Measurements from ENCODE around the gene CYGB.

CYGB gene

DNA sequence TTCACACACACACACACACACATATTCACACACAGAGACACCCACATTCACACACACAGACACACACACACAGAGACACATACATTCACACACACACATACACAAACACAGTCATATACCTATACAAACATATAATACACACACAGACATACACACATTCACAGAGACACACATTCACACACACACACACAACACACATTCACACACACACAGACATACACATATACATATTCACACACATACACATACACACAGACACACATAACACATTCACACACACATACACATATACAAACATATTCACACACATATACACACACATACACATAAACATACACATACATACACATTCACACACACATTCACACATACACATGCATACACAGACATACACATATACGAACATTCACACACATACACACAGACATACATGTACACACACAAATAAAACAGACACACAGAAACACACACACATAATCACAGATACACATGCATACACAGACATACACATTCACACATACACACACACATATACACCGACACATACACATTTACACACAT, 10.2 kb upstream of the CYGB start:
- TF ChIP-seq SIN3A (IDR thresholded peaks at IDR 0.05; ENCODE audit: borderline replicate concordance, insufficient read depth, low read length) = no peak
- TF ChIP-seq FOXP2 (optimal IDR thresholded peaks at IDR 0.05; ENCODE audit: borderline replicate concordance, extremely low read depth, extremely low read length, insufficient read depth) = no peak
- TF ChIP-seq TAF1 (IDR thresholded peaks at IDR 0.05; ENCODE audit: borderline replicate concordance, insufficient read depth, low read length) = no peak
- TF ChIP-seq, protein P1, sequence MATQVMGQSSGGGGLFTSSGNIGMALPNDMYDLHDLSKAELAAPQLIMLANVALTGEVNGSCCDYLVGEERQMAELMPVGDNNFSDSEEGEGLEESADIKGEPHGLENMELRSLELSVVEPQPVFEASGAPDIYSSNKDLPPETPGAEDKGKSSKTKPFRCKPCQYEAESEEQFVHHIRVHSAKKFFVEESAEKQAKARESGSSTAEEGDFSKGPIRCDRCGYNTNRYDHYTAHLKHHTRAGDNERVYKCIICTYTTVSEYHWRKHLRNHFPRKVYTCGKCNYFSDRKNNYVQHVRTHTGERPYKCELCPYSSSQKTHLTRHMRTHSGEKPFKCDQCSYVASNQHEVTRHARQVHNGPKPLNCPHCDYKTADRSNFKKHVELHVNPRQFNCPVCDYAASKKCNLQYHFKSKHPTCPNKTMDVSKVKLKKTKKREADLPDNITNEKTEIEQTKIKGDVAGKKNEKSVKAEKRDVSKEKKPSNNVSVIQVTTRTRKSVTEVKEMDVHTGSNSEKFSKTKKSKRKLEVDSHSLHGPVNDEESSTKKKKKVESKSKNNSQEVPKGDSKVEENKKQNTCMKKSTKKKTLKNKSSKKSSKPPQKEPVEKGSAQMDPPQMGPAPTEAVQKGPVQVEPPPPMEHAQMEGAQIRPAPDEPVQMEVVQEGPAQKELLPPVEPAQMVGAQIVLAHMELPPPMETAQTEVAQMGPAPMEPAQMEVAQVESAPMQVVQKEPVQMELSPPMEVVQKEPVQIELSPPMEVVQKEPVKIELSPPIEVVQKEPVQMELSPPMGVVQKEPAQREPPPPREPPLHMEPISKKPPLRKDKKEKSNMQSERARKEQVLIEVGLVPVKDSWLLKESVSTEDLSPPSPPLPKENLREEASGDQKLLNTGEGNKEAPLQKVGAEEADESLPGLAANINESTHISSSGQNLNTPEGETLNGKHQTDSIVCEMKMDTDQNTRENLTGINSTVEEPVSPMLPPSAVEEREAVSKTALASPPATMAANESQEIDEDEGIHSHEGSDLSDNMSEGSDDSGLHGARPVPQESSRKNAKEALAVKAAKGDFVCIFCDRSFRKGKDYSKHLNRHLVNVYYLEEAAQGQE (IDR thresholded peaks at IDR 0.05; ENCODE audit: insufficient read depth in 1 of 2, low read depth in 2 of 2, low read length in 2 of 2) = no peak
- no peak for TF ChIP-seq POLR2AphosphoS5 (IDR thresholded peaks at IDR 0.05; ENCODE audit: low read depth, low read length)

DNA sequence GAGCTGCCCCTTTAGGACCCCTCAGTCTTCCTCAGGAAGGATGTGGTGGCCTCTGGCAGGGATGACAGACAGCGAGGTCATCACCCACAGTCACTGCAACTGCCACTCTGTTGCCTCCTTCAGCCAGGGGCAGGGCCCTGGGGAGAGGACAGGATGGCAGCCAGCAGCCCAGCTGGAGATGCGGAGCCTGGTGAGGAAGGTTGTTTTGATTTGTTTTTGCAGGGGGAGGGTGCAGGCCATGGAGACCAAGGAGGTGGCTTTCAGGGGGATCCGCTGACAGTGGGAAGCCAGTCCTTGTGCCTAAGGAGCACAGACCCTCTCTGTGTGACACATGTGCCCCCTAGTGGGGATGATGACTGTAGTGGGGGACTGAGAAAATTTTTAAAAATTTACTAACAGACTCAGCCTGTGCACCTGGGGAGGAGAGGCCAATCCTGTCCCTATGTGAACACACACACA, 9.7 kb upstream of the CYGB start:
- TF ChIP-seq, protein P1 (IDR thresholded peaks at IDR 0.05; ENCODE audit: insufficient read depth in 1 of 2, low read depth in 2 of 2, low read length in 2 of 2) = no peak
- no peak for TF ChIP-seq FOXP2 (optimal IDR thresholded peaks at IDR 0.05; ENCODE audit: borderline replicate concordance, extremely low read depth, extremely low read length, insufficient read depth)

DNA sequence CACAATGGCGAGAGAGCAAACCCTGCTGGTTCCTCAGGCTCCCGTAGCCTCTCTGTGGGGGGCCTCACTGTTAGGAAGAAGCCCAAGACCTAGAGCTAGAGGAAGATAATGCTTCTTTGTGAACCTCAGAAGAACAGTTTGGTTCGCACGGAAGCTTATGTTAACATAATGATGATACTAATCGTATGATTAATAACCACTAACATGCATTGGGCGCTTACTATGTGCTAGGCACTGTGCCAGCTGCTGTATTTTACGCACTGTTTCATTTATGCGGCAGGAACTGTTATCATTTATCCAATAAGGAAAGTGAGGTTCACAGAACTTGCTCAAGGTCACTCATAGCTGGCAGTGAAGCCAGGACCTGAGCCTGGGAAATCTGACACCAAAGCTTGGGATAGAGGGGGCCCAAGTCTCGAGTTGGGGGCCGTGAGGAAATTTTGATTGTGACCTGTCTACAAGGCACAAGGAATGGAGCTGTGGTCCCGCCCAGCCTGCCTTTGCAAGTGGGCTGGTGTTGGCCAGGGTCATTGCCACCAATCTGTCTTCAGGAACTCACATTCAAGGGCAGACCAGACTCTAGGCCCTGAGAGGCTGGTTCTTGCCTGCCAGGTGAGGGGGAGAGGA, 9.2 kb upstream of the CYGB start:
- TF ChIP-seq, protein P1 (IDR thresholded peaks at IDR 0.05; ENCODE audit: insufficient read depth in 1 of 2, low read depth in 2 of 2, low read length in 2 of 2) = no peak
- TF ChIP-seq SIN3A (IDR thresholded peaks at IDR 0.05; ENCODE audit: borderline replicate concordance, insufficient read depth, low read length) (no peak), TAF1 (IDR thresholded peaks at IDR 0.05; ENCODE audit: borderline replicate concordance, insufficient read depth, low read length) (no peak), FOXP2 (optimal IDR thresholded peaks at IDR 0.05; ENCODE audit: borderline replicate concordance, extremely low read depth, extremely low read length, insufficient read depth) (no peak)

DNA sequence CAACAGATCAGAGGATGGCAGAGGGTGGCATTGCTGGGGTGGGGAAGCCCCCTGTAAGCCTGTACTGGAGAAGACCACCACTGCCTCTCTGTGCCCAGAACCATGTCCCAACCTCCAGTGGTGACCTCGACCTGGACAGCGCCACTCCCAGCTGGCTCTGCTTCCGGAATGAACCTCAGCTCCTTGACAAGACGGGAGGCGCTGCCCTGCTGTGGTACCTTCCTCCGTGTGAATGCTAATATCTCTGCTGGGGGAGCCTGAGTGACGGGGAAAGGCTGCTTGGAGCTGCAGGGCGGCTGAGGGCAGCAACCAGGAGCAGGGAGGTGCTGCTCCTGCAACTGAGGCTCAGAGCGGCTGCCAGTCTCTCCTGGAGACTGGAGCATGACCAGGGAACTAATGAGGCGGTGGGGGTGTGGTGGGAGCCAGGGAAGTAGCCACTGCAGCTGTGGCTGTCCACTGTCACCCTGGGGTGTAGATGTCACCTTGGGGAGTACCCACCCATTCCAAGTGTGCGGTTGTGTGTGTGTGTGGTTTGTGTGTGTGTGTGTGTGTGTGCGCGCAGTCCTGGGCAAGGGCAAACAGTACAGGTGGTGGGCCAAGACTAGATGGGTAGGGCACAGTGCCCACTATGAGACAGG, 8.5 kb upstream of the CYGB start:
- TF ChIP-seq TAF1 (IDR thresholded peaks at IDR 0.05; ENCODE audit: borderline replicate concordance, insufficient read depth, low read length) (no peak), SIN3A (IDR thresholded peaks at IDR 0.05; ENCODE audit: borderline replicate concordance, insufficient read depth, low read length) (no peak), FOXP2 (optimal IDR thresholded peaks at IDR 0.05; ENCODE audit: borderline replicate concordance, extremely low read depth, extremely low read length, insufficient read depth) (no peak), POLR2AphosphoS5 (IDR thresholded peaks at IDR 0.05; ENCODE audit: low read depth, low read length) (no peak)
- TF ChIP-seq, protein P1 (IDR thresholded peaks at IDR 0.05; ENCODE audit: insufficient read depth in 1 of 2, low read depth in 2 of 2, low read length in 2 of 2) = no peak
